ENCODE measurements around the gene RIMBP3B.
"Not testable (repeated sequence)": the region's sequence is repeated elsewhere in the genome, so short reads cannot be mapped to it uniquely, and the experiment has no call there.

Gene RIMBP3B, protein sequence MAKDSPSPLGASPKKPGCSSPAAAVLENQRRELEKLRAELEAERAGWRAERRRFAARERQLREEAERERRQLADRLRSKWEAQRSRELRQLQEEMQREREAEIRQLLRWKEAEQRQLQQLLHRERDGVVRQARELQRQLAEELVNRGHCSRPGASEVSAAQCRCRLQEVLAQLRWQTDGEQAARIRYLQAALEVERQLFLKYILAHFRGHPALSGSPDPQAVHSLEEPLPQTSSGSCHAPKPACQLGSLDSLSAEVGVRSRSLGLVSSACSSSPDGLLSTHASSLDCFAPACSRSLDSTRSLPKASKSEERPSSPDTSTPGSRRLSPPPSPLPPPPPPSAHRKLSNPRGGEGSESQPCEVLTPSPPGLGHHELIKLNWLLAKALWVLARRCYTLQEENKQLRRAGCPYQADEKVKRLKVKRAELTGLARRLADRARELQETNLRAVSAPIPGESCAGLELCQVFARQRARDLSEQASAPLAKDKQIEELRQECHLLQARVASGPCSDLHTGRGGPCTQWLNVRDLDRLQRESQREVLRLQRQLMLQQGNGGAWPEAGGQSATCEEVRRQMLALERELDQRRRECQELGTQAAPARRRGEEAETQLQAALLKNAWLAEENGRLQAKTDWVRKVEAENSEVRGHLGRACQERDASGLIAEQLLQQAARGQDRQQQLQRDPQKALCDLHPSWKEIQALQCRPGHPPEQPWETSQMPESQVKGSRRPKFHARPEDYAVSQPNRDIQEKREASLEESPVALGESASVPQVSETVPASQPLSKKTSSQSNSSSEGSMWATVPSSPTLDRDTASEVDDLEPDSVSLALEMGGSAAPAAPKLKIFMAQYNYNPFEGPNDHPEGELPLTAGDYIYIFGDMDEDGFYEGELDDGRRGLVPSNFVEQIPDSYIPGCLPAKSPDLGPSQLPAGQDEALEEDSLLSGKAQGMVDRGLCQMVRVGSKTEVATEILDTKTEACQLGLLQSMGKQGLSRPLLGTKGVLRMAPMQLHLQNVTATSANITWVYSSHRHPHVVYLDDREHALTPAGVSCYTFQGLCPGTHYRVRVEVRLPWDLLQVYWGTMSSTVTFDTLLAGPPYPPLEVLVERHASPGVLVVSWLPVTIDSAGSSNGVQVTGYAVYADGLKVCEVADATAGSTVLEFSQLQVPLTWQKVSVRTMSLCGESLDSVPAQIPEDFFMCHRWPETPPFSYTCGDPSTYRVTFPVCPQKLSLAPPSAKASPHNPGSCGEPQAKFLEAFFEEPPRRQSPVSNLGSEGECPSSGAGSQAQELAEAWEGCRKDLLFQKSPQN (N-terminal part only)

DNA sequence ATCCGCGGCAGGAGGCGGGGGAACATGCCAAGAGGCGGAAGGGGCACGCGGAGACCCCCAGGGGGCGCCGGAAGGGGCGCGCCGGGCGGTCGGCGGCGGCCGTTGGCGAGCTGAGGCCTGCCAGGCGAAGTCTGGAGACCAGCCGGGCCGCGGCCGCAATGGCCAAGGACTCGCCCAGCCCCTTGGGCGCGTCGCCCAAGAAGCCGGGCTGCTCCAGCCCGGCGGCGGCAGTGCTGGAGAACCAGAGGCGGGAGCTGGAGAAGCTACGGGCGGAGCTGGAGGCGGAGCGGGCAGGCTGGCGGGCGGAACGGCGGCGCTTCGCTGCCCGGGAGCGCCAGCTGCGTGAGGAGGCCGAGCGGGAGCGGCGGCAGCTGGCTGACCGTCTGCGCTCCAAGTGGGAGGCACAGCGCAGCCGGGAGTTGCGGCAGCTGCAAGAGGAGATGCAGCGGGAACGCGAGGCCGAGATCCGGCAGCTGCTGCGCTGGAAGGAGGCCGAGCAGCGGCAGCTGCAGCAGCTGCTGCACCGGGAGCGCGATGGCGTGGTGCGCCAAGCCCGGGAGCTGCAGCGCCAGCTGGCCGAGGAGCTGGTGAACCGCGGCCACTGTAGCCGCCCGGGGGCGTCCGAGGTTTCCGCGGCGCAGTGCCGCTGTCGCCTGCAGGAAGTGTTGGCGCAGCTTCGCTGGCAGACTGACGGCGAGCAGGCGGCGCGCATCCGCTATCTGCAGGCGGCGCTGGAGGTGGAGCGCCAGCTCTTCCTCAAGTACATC, at the start of gene RIMBP3B:
TSS of gene RIMBP3B (plus strand) at position 51 of the 767 bp plus-strand sequence. CDS start at position 159, 108 bp downstream.
- DNase-seq (ENCODE audit: low read depth) = not testable (repeated sequence)

- not testable (repeated sequence) for DNase-seq (ENCODE audit: low read depth)
Measured at GRCh38 chr22:21357527-21357926, 26.0 kb upstream of the RIMBP3B start.

DNA sequence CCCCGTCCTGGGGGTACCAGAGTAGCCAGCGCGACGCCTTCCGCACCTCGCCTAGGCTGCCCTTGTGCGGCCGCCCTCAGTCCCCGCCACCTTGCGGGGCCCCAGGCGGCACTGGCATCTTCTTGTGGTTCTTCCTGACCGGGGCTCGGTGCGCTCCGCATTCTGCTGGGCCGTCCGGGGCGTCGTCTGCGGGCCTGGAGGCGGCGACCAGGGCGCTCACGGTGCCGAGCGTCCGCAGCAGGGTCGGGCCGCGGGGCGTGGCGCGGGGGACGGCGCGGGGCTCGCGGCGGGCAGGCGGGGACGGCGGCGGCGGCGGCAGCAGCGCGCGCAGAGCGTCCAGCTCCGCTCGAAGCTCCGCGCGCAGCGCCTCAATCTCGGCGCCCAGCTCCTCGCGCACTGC, 23.0 kb upstream of the RIMBP3B start:
- DNase-seq (ENCODE audit: low read depth) = not testable (repeated sequence)

- not testable (repeated sequence) for DNase-seq (ENCODE audit: low read depth)
Measured at GRCh38 chr22:21362473-21362872, 21.1 kb upstream of the RIMBP3B start.

- not testable (repeated sequence) for DNase-seq (ENCODE audit: low read depth)
Measured at GRCh38 chr22:21363061-21363460, 20.5 kb upstream of the RIMBP3B start.

GRCh38 chr22:21363803-21364202, 19.7 kb upstream of the RIMBP3B start:
- DNase-seq (ENCODE audit: low read depth) = not testable (repeated sequence)

DNA sequence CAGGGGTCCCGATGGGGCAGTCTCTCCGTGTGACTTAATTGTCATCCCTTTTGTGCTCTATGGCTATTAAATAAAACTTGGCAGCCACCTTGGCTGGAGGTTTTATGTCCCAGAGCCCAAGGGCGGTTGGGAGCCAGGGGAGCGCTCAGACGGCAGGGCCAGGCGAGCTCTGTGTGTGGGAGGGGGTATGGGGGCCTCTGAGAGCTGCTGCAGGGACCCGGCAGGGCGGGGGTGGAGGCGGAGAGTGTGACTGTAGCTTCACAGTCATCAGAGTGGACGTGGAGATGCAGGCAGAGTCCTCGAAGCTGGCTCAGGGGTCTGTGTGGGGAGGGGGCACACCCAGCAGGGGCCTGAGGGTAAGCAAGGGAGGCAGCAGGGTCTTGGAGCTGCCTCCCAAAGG, 19.2 kb upstream of the RIMBP3B start:
- DNase-seq (ENCODE audit: low read depth) = not testable (repeated sequence)

GRCh38 chr22:21365337-21365736, 18.2 kb upstream of the RIMBP3B start:
- DNase-seq (ENCODE audit: low read depth) = not testable (repeated sequence)

DNA sequence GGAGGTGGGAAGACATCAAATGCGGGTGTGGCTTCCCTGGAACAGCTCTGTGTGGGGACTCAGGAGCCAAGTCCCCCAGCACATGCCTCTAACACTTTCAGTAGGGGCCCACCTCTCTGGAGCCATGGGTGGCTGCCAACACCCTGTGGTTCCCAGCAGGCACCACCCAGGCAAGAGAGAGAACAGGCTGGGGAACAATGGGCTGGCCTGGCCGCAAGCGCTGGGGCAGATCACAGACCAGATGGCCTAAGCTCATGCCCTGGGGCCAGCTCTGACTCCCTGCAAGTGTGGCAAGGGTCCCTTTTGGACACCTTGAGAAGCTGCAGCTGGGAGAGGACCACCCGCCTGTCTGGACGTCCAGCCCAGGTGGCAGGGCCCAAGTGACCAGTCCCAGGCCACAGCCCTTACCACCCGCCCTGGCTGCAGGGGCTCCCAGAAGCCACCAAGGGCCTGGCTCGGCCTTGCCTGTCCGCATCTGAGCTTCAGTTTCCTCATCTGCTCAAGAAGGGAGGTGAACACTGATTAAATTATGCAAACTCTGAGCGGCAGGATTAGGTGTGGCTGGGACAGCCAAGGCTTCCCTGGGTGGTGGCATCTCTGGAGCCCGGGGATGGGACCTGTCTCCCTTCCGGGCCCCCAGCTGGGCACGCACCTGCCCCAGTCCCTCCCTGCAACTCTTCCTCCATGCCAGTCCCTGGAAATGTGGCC, 14.8 kb upstream of the RIMBP3B start:
- not testable (repeated sequence) for DNase-seq (ENCODE audit: low read depth)

DNA sequence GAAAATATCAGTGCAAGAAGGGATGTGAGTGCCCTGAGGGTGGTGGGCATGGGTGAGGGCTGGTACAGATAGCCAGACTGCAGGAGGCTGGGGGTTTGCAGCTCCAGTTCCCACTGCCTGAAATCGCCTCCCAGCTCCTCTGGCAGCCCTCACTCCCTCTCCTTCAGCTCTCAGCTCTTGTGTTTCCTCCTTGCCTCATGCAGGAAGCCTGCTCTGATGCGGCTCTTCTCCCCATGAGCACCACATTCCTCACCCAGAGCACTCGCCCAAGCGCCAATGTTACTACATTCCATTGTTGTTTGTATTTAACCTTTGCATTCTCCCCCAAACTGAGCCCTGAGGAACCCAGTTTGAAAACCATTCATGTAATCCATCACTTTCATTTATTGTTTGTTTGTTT, 7.7 kb upstream of the RIMBP3B start:
- not testable (repeated sequence) for DNase-seq (ENCODE audit: low read depth)

DNA sequence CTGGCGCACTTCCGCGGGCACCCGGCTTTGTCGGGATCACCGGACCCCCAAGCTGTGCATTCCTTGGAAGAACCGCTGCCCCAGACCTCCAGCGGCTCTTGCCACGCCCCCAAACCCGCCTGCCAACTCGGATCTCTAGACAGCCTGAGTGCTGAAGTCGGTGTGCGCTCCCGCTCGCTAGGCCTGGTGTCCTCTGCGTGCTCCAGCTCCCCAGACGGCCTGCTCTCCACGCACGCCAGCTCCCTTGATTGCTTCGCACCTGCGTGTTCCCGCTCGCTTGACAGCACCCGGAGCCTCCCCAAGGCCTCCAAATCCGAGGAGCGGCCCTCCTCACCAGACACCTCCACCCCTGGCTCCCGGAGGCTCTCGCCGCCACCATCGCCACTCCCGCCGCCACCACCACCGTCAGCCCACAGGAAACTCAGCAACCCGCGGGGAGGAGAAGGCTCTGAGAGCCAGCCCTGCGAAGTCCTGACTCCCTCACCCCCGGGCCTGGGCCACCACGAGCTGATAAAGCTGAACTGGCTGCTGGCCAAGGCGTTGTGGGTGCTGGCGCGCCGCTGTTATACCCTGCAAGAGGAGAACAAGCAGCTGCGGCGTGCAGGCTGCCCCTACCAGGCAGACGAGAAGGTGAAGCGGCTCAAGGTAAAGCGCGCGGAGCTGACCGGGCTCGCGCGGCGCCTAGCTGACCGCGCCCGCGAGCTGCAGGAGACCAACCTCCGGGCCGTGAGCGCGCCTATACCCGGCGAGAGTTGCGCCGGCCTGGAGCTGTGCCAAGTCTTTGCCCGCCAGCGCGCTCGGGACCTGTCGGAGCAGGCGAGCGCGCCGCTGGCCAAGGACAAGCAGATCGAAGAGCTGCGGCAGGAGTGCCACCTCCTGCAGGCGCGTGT, 1.2 kb downstream of the RIMBP3B start:
- DNase-seq (ENCODE audit: low read depth) = not testable (repeated sequence)

GRCh38 chr22:21389480-21389879, 5.9 kb downstream of the RIMBP3B start:
- DNase-seq (ENCODE audit: low read depth) = not testable (repeated sequence)

DNA sequence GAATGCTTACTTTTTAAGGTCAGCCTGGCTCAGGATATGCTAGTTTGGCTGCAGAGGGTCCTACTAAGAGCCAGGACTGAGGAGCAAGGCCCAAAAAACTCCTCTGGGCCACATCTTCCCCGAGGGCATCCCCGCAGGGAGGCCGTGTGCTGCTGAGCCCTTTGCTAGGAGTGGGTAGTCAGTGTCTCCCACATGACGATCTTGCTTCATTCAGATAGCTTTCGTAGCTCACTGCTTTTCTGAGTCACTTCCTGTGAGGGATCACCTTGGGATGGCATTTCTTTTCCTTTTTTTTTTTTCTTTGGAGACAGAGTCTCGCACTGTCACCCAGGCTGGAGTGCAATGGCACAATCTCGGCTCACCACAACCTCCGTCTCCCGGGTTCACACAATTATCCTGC, 6.5 kb downstream of the RIMBP3B start:
- DNase-seq (ENCODE audit: low read depth) = not testable (repeated sequence)

DNA sequence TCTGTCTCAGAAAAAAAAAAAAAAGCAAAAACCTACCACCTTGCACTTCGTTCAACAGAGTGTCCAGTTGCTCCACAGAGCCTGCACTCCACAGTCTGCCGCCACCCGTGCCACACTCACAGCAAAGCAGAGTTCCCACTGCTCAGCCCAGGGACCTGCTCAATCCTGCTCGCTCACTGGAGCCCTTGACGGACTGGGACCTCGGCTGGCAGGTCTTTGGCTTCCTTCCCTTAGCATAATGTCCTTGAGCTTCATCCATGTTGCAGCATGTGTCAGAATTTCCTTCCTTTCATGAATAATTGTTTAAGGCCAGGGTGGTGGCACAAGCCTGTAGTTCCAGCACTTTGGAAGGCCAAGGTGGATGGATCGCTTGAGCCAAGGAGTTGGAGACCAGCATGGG, 11.1 kb downstream of the RIMBP3B start:
- DNase-seq (ENCODE audit: low read depth) = not testable (repeated sequence)

GRCh38 chr22:21401197-21401969, 17.8 kb downstream of the RIMBP3B start:
- not testable (repeated sequence) for DNase-seq (ENCODE audit: low read depth)

DNA sequence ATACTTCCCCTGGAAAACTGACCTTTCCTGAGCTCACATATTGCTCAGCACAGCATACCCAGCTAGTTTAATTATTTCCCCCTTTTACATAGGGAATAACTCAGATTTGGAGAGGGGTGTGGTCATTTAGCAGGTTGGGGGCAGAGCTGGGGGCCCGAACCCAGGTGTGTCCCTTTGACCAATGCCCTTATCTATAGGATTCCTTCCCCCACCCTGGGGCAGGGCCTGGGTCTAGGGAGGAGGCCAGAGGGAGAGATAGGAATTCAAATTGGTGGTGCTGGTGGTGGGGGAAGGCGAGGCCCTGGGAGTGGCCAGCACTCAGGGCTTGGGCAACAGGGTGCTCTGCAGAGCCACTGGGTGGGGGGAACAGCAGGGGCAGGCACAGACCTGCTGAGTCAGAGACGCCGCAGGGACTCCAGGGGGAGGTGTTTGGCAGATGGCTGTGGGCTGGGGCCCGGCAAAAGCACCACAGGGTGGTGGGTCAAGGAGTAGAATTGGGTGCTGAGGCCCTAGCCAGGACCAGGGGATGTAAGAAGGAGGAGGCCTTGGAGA, 19.3 kb downstream of the RIMBP3B start:
- not testable (repeated sequence) for DNase-seq (ENCODE audit: low read depth)

DNA sequence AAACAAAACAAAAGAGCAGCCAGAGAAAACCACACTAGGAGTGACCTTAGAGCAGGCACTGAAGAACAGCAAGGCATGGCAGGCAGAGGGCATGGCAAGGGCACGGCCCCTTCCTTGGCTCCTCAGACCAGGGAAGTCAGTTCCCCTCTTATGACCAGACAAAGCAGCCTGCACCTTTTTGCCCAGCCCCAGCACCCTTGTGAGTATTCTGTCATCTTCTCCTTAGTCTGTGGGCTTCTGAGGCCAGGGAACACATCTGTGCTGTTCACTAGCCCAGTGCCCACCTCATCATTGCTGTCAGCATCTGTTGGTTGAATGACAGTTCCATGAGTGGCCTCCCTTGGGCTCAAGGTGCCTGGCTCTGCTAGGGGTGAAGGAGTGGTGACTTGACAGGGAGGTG, 23.6 kb downstream of the RIMBP3B start:
- not testable (repeated sequence) for DNase-seq (ENCODE audit: low read depth)

GRCh38 chr22:21407792-21408191, 24.2 kb downstream of the RIMBP3B start:
- not testable (repeated sequence) for DNase-seq (ENCODE audit: low read depth)

All from activated gamma-delta T cell treated with anti-CD3 and anti-CD28 coated beads, Interleukin-2, amount 50 U/mL, for 16 hours (primary cell).